HG02840 (cell line): Measurements from ENCODE around the gene PMS2.
"Not testable (repeated sequence)": the region's sequence is repeated elsewhere in the genome, so short reads cannot be mapped to it uniquely, and the experiment has no call there.

Experiments used
- ATAC-seq: cut with Tn5 transposase; IDR thresholded peaks from one replicate; pipeline ENCODE4 v1.9.1; 2021; ENCODE audit warnings: mild to moderate bottlenecking, moderate library complexity, moderate number of reproducible peaks; ENCODE audit not compliant: unreplicated experiment, low FRiP score

Gene PMS2, protein sequence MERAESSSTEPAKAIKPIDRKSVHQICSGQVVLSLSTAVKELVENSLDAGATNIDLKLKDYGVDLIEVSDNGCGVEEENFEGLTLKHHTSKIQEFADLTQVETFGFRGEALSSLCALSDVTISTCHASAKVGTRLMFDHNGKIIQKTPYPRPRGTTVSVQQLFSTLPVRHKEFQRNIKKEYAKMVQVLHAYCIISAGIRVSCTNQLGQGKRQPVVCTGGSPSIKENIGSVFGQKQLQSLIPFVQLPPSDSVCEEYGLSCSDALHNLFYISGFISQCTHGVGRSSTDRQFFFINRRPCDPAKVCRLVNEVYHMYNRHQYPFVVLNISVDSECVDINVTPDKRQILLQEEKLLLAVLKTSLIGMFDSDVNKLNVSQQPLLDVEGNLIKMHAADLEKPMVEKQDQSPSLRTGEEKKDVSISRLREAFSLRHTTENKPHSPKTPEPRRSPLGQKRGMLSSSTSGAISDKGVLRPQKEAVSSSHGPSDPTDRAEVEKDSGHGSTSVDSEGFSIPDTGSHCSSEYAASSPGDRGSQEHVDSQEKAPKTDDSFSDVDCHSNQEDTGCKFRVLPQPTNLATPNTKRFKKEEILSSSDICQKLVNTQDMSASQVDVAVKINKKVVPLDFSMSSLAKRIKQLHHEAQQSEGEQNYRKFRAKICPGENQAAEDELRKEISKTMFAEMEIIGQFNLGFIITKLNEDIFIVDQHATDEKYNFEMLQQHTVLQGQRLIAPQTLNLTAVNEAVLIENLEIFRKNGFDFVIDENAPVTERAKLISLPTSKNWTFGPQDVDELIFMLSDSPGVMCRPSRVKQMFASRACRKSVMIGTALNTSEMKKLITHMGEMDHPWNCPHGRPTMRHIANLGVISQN

DNA sequence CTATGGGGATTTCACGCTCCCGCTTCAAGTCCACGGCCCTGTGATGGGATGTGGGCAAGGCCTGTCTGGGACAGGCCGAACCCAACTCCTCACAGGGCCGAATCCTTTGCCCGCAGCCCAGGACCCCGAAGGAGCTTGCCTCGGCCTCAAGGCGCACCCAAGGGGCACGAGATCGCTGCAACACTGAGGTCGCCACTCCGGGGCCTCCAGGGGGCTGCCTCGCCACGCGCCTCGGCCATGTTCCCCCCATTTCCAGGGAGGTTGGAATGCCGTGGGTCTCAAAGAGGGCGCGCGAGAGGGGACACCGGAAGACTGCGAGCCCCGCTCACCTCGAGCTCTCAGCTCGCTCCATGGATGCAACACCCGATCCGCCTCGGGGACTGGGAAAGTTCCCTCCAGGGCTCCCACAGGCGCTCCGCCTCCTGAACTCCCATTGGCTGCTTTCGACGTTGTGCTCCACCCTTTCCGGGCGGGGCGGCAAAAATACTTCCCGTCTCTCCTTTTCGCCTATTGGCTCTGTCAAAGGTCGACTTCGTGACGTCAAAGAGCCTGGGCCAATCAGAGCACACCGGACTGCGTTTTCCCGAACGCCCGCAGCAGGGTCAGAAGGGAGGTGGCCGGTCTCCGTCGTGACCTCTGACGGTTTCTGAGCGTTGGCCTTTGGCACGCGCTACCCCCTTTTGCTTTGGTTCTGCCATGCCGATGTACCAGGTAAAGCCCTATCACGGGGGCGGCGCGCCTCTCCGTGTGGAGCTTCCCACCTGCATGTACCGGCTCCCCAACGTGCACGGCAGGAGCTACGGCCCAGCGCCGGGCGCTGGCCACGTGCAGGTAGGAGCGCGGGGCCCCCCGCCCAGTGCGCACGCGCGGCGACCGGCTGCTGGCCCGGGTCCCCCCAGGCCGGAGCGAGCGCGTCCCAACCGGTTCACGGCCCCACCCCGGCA is at the start of gene PMS2, which contains the start of gene AIMP2:
Gene PMS2, minus strand, starts transcription at position 382 of the 944 bp plus-strand sequence. Its CDS starts 30 bp downstream, at position 352.
Gene AIMP2, plus strand, starts transcription at position 605 of the 944 bp plus-strand sequence. Its CDS starts 92 bp downstream, at position 697.
- ATAC-seq = peak; percentile 95

GRCh38 chr7:6057316-6058129 is 48.7 kb upstream of the PMS2 start:
- no peak for ATAC-seq

- ATAC-seq = no peak
Measured at GRCh38 chr7:6056616-6057015, 47.8 kb upstream of the PMS2 start.

DNA sequence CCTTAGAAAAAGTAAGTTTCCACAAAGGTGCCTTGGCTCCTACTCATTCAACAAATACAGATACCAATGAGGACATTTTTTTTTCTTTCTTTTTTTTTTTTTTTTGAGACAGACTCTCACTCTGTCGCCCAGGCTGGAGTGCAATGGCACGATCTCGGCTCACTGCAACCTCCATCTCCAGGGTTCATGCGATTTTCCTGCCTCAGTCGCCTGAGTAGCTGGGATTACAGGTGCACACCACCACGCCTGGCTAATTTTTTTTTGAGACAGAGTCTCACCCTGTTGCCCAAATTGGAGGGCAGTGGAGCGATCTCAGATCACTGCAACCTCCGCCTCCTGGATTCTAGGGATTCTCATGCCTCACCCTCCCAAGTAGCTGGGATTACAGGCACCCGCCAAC is 42.3 kb upstream of the PMS2 start:
- not testable (repeated sequence) for ATAC-seq

GRCh38 chr7:6049780-6050179 is 40.9 kb upstream of the PMS2 start:
- no peak for ATAC-seq

DNA sequence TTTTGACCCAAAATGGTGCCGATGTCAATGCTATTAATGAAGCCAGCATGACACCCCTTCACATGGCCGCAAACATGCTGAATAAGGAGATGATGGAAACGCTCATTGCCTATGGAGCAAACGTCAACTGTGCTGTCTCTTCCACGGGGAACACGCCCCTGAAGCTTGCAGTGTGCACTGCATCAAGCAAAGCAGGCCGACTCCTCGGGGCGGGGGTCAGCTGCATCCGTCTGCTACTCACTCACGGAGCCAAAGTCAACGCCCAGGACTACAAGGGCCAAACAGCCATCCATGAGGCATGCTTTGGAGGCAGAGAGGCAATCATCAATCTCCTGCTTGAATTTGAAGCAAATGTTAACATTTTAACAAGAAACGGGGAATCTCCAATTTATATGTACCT is 26.8 kb upstream of the PMS2 start:
- no peak for ATAC-seq

GRCh38 chr7:6035165-6035564 is 26.3 kb upstream of the PMS2 start:
- ATAC-seq = no peak

DNA sequence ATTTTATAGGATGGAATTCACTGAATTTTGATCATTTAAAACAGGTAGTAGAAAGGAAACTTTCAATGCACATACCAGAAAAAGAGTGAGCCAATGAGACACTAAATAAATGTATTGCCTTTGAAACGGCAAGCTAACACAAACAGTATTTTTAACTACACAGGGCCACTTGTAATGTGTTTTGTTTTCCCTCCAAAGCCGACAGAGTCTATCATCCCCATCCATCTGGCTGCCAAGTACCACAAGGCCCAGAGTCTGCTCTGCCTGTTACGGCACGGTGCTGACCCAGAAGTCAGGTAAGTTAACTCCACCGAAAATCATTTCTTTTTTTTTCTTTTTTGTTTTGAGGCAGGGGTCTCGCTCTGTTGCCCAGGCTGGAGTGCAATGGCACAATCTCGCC is 23.8 kb upstream of the PMS2 start:
- ATAC-seq = no peak

GRCh38 chr7:6032167-6032566 is 23.3 kb upstream of the PMS2 start:
- ATAC-seq = no peak

- no peak for ATAC-seq
Measured at GRCh38 chr7:6031567-6031966, 22.7 kb upstream of the PMS2 start.

- ATAC-seq = no peak
Measured at GRCh38 chr7:6030988-6031387, 22.1 kb upstream of the PMS2 start, which contains the start of gene ANKRD61. Gene ANKRD61, plus strand, starts transcription at chr7:6031376. Its CDS starts 0 bp downstream, at chr7:6031376.

GRCh38 chr7:6028563-6028962 is 19.7 kb upstream of the PMS2 start:
- ATAC-seq = no peak

DNA sequence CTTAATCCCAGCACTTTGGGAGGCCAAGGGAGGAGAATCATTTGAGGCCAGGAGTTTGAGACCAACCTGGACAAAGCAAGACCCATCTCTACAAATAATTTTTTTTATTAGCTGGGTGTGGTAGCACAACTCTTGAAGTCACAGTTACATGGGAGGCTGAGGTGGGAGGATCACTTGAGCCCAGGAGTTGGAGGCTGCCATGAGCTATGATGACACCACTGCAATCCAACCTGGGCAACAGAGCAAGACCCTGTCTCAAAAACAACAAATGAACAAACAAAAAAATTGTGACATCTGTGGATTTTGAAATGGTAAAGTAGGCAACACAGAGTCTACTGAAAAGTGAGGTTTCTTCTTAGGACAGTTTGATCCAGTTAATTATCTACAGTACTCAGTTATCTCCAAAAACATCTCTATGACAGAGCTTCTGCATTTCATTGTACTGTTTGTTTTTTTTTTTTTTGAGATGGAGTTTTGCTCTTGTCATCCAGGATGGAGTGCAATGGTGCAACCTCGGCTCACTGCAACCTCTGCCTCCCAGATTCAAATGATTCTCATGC is 19.0 kb upstream of the PMS2 start:
- no peak for ATAC-seq

- ATAC-seq = no peak
Measured at GRCh38 chr7:6026820-6027311, 18.0 kb upstream of the PMS2 start.

GRCh38 chr7:6026011-6026819 is 17.4 kb upstream of the PMS2 start:
- no peak for ATAC-seq

DNA sequence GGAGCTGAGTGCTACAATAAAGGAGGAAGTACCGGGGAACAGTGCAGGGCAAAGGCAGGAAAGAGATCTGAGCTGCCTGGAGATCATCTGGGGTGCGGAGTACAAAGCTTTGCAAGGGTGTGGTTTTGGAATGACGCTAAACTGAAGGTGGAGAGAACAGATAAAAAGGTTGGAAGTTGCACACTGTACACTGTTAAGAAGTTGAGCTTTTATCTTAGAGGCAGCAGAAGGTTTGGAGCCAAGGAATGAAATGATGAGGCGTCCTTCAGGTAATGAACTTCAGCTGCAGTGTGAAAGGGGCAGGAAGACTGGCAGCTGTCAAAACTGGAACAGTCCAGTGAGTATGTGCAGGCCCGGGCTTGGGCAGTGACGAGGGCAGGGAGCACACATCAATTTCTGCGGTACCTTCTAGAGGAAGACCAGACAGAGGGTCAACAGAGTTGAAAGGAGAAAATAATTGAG is 15.2 kb upstream of the PMS2 start:
- ATAC-seq = no peak

- no peak for ATAC-seq
Measured at GRCh38 chr7:6022707-6023106, 13.9 kb upstream of the PMS2 start.
